GM12864 (cell line): ENCODE results near the gene ZNF248.

ENCODE experiments used
- DNase-seq: peaks from one replicate; pipeline ENCODE4 v3.0.0-alpha.2; 2011; ENCODE audit warnings: low read depth
- H3K4me3 ChIP-seq: 2 replicates; pipeline ENCODE4 v1.5.1; 2011; ENCODE audit warnings: mild to moderate bottlenecking, low read depth, low read length, control low read depth
- CTCF ChIP-seq: IDR thresholded peaks from 2 replicates; pipeline ENCODE4 v1.5.1; 2011; ENCODE audit warnings: low read depth, mild to moderate bottlenecking, moderate library complexity, low read length, control low read depth, inconsistent platforms; ENCODE audit errors: missing control alignments

Gene ZNF248

DNA sequence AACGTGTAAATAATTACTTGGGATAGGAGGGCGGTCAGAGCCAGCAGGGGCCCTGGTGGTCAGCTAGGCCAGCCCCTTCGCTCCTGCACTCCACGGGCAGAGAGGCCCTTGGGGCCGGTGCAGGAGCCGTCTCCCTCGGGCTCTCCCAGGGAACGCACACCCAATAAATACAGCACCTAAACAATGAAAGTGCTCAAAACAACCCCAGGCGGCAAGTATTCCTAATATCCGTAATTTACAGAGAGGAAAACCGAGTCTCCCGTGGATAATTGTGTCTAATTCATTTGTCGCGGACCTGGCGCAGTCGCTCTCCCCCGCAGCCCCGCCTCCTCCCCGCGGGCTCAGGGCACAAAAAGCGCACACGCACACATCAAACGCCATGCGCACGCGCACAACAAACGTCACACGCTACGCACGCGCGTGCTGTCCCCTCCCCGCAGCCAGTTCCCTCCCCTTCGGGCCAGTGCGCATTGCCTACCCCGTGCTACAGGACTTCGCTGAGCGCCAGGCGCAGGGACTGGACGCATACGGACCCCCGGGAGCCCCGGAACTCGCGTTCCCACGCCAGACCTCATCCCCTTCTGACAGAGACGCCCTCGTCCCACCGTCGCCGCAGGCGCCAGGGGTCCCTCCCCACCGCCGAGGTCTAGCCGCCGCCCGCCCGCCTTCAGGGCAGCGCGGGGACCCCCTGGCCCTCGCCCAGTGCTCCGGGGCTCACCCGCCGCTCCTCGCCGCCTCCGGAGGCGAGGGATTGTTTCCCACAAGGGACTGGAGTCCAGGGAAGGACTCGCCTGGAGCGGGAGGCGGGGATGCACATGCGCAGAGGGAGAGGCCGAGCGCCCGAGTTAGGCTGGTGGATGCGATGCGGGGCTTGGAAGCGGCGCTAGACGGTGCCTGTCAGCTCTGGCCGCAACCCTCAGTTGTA lies at the start of gene ZNF248:
Gene ZNF248, minus strand, starts transcription at position 324 of the 925 bp plus-strand sequence. CDS start 1,300 bp downstream, outside the sequence.
- DNase-seq: peak; percentile 89
- peak within 1 kb of the TSS; percentile 96 for H3K4me3 ChIP-seq
- TF ChIP-seq CTCF: no peak

GRCh38 chr10:37906382-37906781 lies 49.0 kb upstream of the ZNF248 start:
- DNase-seq: no peak
- no peak overlapping the region for H3K4me3 ChIP-seq
- TF ChIP-seq CTCF: no peak

DNA sequence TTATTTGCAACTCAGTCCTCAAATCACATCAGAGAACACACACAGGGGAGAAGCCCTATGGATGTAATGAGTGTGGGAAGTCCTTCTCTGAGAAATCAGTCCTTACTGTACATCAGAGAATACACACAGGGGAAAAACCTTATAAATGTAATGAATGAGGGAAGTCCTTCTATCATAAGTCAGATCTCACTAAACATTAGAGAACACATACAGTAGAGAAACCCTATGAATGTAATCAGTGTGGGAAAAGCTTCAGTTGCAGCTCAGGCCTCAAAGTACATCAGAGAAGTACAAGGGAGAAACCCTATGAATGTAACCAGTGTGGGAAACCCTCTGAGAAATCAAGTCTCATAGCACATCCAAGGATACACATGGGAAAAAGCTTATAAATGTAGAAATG lies 39.0 kb upstream of the ZNF248 start:
- H3K4me3 ChIP-seq: no peak overlapping the region
- DNase-seq: no peak
- TF ChIP-seq CTCF: no peak

DNA sequence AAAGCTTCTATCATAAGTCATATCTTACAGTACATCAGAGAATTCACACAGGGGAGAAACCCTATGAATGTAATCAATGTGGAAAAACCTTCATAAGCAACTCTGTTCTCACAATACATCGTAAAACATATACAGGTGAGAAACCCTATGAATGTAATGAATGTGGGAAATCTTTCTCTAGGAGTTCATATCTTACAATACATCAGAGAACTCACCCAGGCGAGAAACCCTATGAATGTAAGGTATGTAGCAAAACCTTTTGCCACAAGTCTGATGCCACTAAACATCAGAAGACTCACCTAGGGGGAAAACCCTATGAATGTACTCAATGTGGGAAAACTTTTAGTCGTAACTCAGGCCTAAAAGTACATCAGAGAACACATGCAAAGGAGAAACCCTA lies 38.3 kb upstream of the ZNF248 start:
- no peak for TF ChIP-seq CTCF
- no peak for DNase-seq
- no peak overlapping the region for H3K4me3 ChIP-seq

- TF ChIP-seq CTCF: no peak
- no peak overlapping the region for H3K4me3 ChIP-seq
These were observed 28.4 kb upstream of the ZNF248 start for GRCh38 chr10:37885850-37886249.

GRCh38 chr10:37872955-37873354 lies 15.5 kb upstream of the ZNF248 start:
- no peak for TF ChIP-seq CTCF
- no peak for DNase-seq
- H3K4me3 ChIP-seq: no peak overlapping the region

More at GRCh38 chr10:37885850-37886249, 28.4 kb upstream of the ZNF248 start:
- no peak for DNase-seq

DNA sequence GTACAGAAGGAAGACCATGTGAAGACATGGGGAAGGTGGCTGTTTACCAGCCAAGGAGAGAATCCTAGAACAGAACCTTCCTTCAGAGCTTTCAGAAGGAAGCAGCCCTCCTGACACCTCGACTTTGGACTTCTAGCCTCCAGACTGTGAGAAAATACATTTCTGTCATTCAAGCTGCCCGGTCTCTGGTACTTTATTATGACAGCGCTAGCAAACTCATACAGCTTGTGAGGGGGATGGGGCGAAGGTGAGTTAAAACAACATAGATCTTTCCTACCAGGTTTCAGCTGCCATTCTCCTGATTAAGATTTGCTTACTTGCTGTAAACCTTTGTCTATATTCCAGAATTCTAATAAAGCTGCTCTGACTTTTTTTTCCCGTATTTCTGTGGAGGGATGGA lies 14.9 kb upstream of the ZNF248 start:
- no peak for DNase-seq
- no peak for TF ChIP-seq CTCF
- no peak overlapping the region for H3K4me3 ChIP-seq
